Panc1 (cell line): ENCODE measurements around the gene LDHD. TPM values are rescaled to one million over a fixed set of nuclear protein-coding genes. Genes with fewer than 3 reads are reported as not detected.

Experiments
- ATAC-seq: fragments of 200-7000 bp; cut with Tn5 transposase; 2 replicates; pipeline ENCODE4 v1.9.1; 2020; ENCODE audit warnings: mild to moderate bottlenecking, moderate library complexity
- BruUV-seq: library from RNA; stranded (reverse); fragments of 400-500 nt; replicated peaks from 2 replicates; lab custom pipeline; 2021; lab: Mats Ljungman, UMichigan
- CTCF ChIA-PET: fragments of 300-600 bp; sonication (Branson Sonifier 250); formaldehyde crosslinking; loops from one replicate; lab custom pipeline; 2022; ENCODE audit warnings: antibody characterized with exemption; lab: Charles Lee
- POLR2A ChIA-PET: fragments of 300-600 bp; sonication (Branson Sonifier 250); formaldehyde crosslinking; loops from one replicate; lab custom pipeline; 2022; ENCODE audit warnings: antibody characterized with exemption; lab: Charles Lee
- DNase-seq: peaks from one replicate; pipeline ENCODE4 v3.0.0-alpha.2; 2010; ENCODE audit warnings: low read depth, low spot score
- H3K27ac ChIP-seq: 2 replicates; pipeline ENCODE4 v1.5.1; 2011; ENCODE audit warnings: mild to moderate bottlenecking, low read length, inconsistent platforms
- H3K27me3 ChIP-seq: fragments of 200-500 bp; sonication (Bioruptor generic); 2 replicates; pipeline ENCODE4 v1.6.0; 2014; ENCODE audit warnings: low read length, inconsistent platforms; ENCODE audit not compliant: control insufficient read depth, insufficient read depth
- H3K36me3 ChIP-seq: fragments of 200-500 bp; sonication (Bioruptor generic); 2 replicates; pipeline ENCODE4 v1.5.1; 2014; ENCODE audit warnings: inconsistent platforms, mild to moderate bottlenecking, low read length, moderate library complexity; ENCODE audit not compliant: control insufficient read depth, insufficient read depth
- H3K4me1 ChIP-seq: 2 replicates; pipeline ENCODE4 v1.5.1; 2011; ENCODE audit warnings: inconsistent platforms, mild to moderate bottlenecking, low read length, moderate library complexity; ENCODE audit not compliant: control insufficient read depth, insufficient read depth
- H3K4me3 ChIP-seq, 2 experiments: 2 replicates each; pipeline ENCODE4 v1.5.1; 2011 to 2012; ENCODE audit warnings: low read depth in 2 of 2, low read length in 2 of 2, mild to moderate bottlenecking in 2 of 2, inconsistent platforms in 1 of 2, moderate library complexity in 1 of 2
- H3K9me3 ChIP-seq: fragments of 200-500 bp; sonication (Bioruptor generic); 2 replicates; pipeline ENCODE4 v1.5.1; 2014; ENCODE audit warnings: low read depth, mild to moderate bottlenecking, inconsistent platforms, low read length, moderate library complexity; ENCODE audit not compliant: control insufficient read depth, insufficient read depth
- CTCF ChIP-seq: fragments of 450-650 bp; IDR thresholded peaks from 2 replicates; pipeline ENCODE4 v1.5.1; 2017; ENCODE audit warnings: mild to moderate bottlenecking
- POLR2AphosphoS5 ChIP-seq: IDR thresholded peaks from 2 replicates; pipeline ENCODE4 v1.6.1; 2012; ENCODE audit warnings: mild to moderate bottlenecking, low read depth, low read length, moderate library complexity
- SIN3A ChIP-seq: IDR thresholded peaks from 2 replicates; pipeline ENCODE4 v1.6.1; 2012; ENCODE audit warnings: low read depth, mild to moderate bottlenecking, low read length, moderate library complexity, borderline replicate concordance; ENCODE audit not compliant: insufficient read depth
- TCF7L2 ChIP-seq: IDR thresholded peaks from 2 replicates; pipeline ENCODE4 v1.6.1; 2011; ENCODE audit warnings: mild to moderate bottlenecking, low read depth, low read length, inconsistent platforms
- in situ Hi-C: cut with HindIII; loops from 2 replicates; pipeline ENCODE4 v1.10.0; 2016; ENCODE audit warnings: low sequenced_read_pairs, low pct_unique_long_range_greater_than_20kb
- intact Hi-C: fragments of 100-400 bp; cut with micrococcal nuclease; formaldehyde crosslinking; loops from one replicate; pipeline ENCODE4 v1.10.0; 2022; ENCODE audit not compliant: unreplicated experiment
- total RNA-seq: library from RNA; stranded (reverse); gene quantifications from one replicate; pipeline ENCODE4 v1.2.1, GENCODE V29; 2021; ENCODE audit not compliant: unreplicated experiment
- TF ChIP-seq, protein P1 (sequence below), 2 experiments: IDR thresholded peaks; 2 replicates each; pipeline ENCODE4 v1.6.1; 2011 to 2012; ENCODE audit warnings: low read depth in 2 of 2, control low read depth in 1 of 2, low read length in 1 of 2, mild to moderate bottlenecking in 1 of 2, moderate library complexity in 1 of 2; ENCODE audit not compliant: insufficient read depth in 1 of 2

The LDHD gene
- total RNA-seq, 1 experiment from 2014 or later, result 3.1 TPM

DNA sequence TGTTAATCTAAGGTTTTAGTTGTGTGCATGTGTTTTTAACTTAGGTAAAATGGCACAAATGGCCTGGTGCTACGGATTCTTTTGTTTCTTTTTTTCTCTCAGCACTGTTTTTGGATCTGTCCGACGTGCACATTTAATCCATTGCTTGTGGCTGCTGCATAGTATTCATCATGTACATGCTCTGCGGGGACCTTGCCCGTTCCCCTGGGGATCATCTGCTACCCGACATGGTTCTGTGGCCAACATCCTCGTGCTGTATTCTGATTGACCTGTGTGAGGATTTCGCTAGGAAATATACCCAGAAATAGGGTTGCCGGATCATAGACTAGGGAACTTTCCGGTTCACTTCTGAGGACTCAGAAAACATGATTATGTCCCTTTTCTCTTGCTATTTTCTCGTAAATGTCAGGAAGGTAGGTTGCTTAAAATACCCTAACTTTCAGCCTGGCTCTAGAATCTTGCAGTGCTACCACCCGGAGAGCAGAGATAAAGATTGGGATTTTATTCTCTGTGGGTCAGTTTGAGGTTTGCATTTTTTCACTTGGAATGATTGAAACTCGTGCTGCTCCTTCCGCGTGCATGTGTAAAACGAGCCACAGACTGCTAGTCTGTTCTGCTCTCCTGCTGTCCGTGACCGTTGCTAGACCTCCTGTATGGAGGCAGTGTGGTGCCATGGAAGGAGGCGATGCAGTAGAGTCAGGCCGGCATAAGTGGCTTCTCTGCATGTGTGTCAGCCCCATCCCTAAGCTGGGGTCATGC, 42.9 kb downstream of the LDHD start:
- POLR2A ChIA-PET, result no interaction called here
- ATAC-seq (no peak), DNase-seq (no peak)
- no peaks in the 10 kb centered on the region for H3K36me3 ChIP-seq
- TF ChIP-seq, protein P1, sequence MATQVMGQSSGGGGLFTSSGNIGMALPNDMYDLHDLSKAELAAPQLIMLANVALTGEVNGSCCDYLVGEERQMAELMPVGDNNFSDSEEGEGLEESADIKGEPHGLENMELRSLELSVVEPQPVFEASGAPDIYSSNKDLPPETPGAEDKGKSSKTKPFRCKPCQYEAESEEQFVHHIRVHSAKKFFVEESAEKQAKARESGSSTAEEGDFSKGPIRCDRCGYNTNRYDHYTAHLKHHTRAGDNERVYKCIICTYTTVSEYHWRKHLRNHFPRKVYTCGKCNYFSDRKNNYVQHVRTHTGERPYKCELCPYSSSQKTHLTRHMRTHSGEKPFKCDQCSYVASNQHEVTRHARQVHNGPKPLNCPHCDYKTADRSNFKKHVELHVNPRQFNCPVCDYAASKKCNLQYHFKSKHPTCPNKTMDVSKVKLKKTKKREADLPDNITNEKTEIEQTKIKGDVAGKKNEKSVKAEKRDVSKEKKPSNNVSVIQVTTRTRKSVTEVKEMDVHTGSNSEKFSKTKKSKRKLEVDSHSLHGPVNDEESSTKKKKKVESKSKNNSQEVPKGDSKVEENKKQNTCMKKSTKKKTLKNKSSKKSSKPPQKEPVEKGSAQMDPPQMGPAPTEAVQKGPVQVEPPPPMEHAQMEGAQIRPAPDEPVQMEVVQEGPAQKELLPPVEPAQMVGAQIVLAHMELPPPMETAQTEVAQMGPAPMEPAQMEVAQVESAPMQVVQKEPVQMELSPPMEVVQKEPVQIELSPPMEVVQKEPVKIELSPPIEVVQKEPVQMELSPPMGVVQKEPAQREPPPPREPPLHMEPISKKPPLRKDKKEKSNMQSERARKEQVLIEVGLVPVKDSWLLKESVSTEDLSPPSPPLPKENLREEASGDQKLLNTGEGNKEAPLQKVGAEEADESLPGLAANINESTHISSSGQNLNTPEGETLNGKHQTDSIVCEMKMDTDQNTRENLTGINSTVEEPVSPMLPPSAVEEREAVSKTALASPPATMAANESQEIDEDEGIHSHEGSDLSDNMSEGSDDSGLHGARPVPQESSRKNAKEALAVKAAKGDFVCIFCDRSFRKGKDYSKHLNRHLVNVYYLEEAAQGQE (IDR thresholded peaks at IDR 0.05; ENCODE audit: insufficient read depth in 1 of 2, low read depth in 2 of 2, low read length in 1 of 2), result no peak
- no peak for TF ChIP-seq SIN3A
- TF ChIP-seq CTCF, result no peak
- TF ChIP-seq POLR2AphosphoS5, result no peak
- no peak for TF ChIP-seq TCF7L2
- H3K9me3 ChIP-seq, result no peaks in the 10 kb centered on the region
- CTCF ChIA-PET, result no interaction called here
- in situ Hi-C loops (no loop called here), intact Hi-C loops (no loop called here)
- no peaks in the 10 kb centered on the region for H3K27me3 ChIP-seq
- H3K4me1 ChIP-seq, result peaks cover 16% of the 10 kb centered on the region
- no peak overlapping the region for H3K27ac ChIP-seq
- BruUV-seq, result no TSS peak
- no peak overlapping the region for H3K4me3 ChIP-seq

- Histone ChIP-seq H3K36me3 (no peaks in the 10 kb centered on the region), H3K9me3 (no peaks in the 10 kb centered on the region), H3K27me3 (no peaks in the 10 kb centered on the region), H3K27ac (no peak overlapping the region), H3K4me3 (no peak overlapping the region), H3K4me1 (peaks cover 21% of the 10 kb centered on the region)
- in situ Hi-C loops (no loop called here), intact Hi-C loops (no loop called here)
- no peak for DNase-seq
- ChIA-PET CTCF (interaction anchor here (0.6 kb wide), 1 partner anchor 47 kb away, joined by 3 read pairs; no protein-coding TSS in a partner anchor), POLR2A (interaction anchor here (0.6 kb wide), 1 partner anchor 65 kb away, joined by 8 read pairs; no protein-coding TSS in a partner anchor)
- no peak for ATAC-seq
- no TSS peak for BruUV-seq
- TF ChIP-seq, protein P1 (IDR thresholded peaks at IDR 0.05; ENCODE audit: insufficient read depth in 1 of 2, low read depth in 2 of 2, low read length in 1 of 2), result no peak
- TF ChIP-seq POLR2AphosphoS5, result no peak
- no peak for TF ChIP-seq TCF7L2
- no peak for TF ChIP-seq CTCF
- TF ChIP-seq SIN3A, result no peak
Measured at GRCh38 chr16:75072239-75072947, 44.2 kb downstream of the LDHD start.
